Panc1 (cell line): ENCODE measurements around the gene RUNX1. TPM values are rescaled to one million over a fixed set of nuclear protein-coding genes. Genes with fewer than 3 reads are reported as not detected.

Experiments
- ATAC-seq: fragments of 200-7000 bp; cut with Tn5 transposase; 2 replicates; pipeline ENCODE4 v1.9.1; 2020; ENCODE audit warnings: mild to moderate bottlenecking, moderate library complexity
- BruUV-seq: library from RNA; stranded (reverse); fragments of 400-500 nt; replicated peaks from 2 replicates; lab custom pipeline; 2021; lab: Mats Ljungman, UMichigan
- CTCF ChIA-PET: fragments of 300-600 bp; sonication (Branson Sonifier 250); formaldehyde crosslinking; loops from one replicate; lab custom pipeline; 2022; ENCODE audit warnings: antibody characterized with exemption; lab: Charles Lee
- POLR2A ChIA-PET: fragments of 300-600 bp; sonication (Branson Sonifier 250); formaldehyde crosslinking; loops from one replicate; lab custom pipeline; 2022; ENCODE audit warnings: antibody characterized with exemption; lab: Charles Lee
- DNase-seq: peaks from one replicate; pipeline ENCODE4 v3.0.0-alpha.2; 2010; ENCODE audit warnings: low read depth, low spot score
- H3K27ac ChIP-seq: 2 replicates; pipeline ENCODE4 v1.5.1; 2011; ENCODE audit warnings: mild to moderate bottlenecking, low read length, inconsistent platforms
- H3K27me3 ChIP-seq: fragments of 200-500 bp; sonication (Bioruptor generic); 2 replicates; pipeline ENCODE4 v1.6.0; 2014; ENCODE audit warnings: low read length, inconsistent platforms; ENCODE audit not compliant: control insufficient read depth, insufficient read depth
- H3K36me3 ChIP-seq: fragments of 200-500 bp; sonication (Bioruptor generic); 2 replicates; pipeline ENCODE4 v1.5.1; 2014; ENCODE audit warnings: inconsistent platforms, mild to moderate bottlenecking, low read length, moderate library complexity; ENCODE audit not compliant: control insufficient read depth, insufficient read depth
- H3K4me1 ChIP-seq: 2 replicates; pipeline ENCODE4 v1.5.1; 2011; ENCODE audit warnings: inconsistent platforms, mild to moderate bottlenecking, low read length, moderate library complexity; ENCODE audit not compliant: control insufficient read depth, insufficient read depth
- H3K4me3 ChIP-seq, 2 experiments: 2 replicates each; pipeline ENCODE4 v1.5.1; 2011 to 2012; ENCODE audit warnings: low read depth in 2 of 2, low read length in 2 of 2, mild to moderate bottlenecking in 2 of 2, inconsistent platforms in 1 of 2, moderate library complexity in 1 of 2
- H3K9me3 ChIP-seq: fragments of 200-500 bp; sonication (Bioruptor generic); 2 replicates; pipeline ENCODE4 v1.5.1; 2014; ENCODE audit warnings: low read depth, mild to moderate bottlenecking, inconsistent platforms, low read length, moderate library complexity; ENCODE audit not compliant: control insufficient read depth, insufficient read depth
- POLR2AphosphoS5 ChIP-seq: IDR thresholded peaks from 2 replicates; pipeline ENCODE4 v1.6.1; 2012; ENCODE audit warnings: mild to moderate bottlenecking, low read depth, low read length, moderate library complexity
- SIN3A ChIP-seq: IDR thresholded peaks from 2 replicates; pipeline ENCODE4 v1.6.1; 2012; ENCODE audit warnings: low read depth, mild to moderate bottlenecking, low read length, moderate library complexity, borderline replicate concordance; ENCODE audit not compliant: insufficient read depth
- TCF7L2 ChIP-seq: IDR thresholded peaks from 2 replicates; pipeline ENCODE4 v1.6.1; 2011; ENCODE audit warnings: mild to moderate bottlenecking, low read depth, low read length, inconsistent platforms
- in situ Hi-C: cut with HindIII; loops from 2 replicates; pipeline ENCODE4 v1.10.0; 2016; ENCODE audit warnings: low sequenced_read_pairs, low pct_unique_long_range_greater_than_20kb
- intact Hi-C: fragments of 100-400 bp; cut with micrococcal nuclease; formaldehyde crosslinking; loops from one replicate; pipeline ENCODE4 v1.10.0; 2022; ENCODE audit not compliant: unreplicated experiment
- total RNA-seq: library from RNA; stranded (reverse); gene quantifications from one replicate; pipeline ENCODE4 v1.2.1, GENCODE V29; 2021; ENCODE audit not compliant: unreplicated experiment
- TF ChIP-seq, protein P1 (sequence below), 2 experiments: IDR thresholded peaks; 2 replicates each; pipeline ENCODE4 v1.6.1; 2011 to 2012; ENCODE audit warnings: low read depth in 2 of 2, control low read depth in 1 of 2, low read length in 1 of 2, mild to moderate bottlenecking in 1 of 2, moderate library complexity in 1 of 2; ENCODE audit not compliant: insufficient read depth in 1 of 2
- TF ChIP-seq, protein P2 (sequence below): fragments of 450-650 bp; IDR thresholded peaks from 2 replicates; pipeline ENCODE4 v1.5.1; 2017; ENCODE audit warnings: mild to moderate bottlenecking

RUNX1 gene
- total RNA-seq, 1 experiment from 2014 or later: 22.4 TPM

DNA sequence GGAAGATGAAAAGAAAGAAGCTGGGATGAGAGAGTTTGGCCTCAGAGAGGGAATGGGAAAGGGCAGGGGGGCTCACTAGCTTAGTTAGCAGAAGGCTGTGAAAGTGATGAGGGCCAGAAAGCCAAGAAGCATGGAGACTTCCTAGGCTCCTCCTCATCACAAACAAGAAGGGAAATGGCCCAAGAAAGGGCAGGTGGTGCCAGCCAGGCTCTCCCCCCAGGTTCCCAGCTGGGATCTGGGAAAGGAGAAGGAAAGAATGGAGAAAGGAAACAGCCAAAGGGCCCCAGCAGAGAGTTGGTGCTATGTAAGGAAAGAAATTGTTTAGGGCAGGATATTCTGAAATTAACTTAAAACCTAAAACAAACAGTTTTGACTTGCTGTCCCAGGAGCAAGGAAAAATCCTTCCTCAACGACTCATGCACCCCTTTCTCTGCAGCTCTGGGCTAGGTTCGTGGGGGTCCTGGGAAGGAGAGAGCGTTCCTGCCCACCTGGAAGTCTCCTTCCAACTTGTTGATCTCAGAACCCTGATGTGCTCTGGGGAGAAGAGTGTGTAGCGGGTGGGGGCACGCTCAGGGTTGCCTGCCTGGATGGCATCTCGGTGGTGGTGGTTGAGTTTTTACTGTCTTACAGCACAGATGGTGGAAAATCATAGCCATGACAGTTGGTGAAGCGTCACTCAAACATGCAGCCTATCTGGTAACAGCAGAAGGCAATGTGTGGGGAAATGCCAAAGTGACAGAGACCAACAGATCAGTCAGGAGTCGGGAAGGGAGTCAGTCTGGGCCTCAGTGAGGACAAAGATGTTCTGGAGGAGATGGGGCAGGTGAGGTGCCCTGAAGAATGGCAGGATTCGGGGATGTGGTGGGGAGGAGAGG is 233.0 kb downstream of the RUNX1 start:
- no peak for TF ChIP-seq TCF7L2
- no peak for TF ChIP-seq POLR2AphosphoS5
- TF ChIP-seq, protein P1, sequence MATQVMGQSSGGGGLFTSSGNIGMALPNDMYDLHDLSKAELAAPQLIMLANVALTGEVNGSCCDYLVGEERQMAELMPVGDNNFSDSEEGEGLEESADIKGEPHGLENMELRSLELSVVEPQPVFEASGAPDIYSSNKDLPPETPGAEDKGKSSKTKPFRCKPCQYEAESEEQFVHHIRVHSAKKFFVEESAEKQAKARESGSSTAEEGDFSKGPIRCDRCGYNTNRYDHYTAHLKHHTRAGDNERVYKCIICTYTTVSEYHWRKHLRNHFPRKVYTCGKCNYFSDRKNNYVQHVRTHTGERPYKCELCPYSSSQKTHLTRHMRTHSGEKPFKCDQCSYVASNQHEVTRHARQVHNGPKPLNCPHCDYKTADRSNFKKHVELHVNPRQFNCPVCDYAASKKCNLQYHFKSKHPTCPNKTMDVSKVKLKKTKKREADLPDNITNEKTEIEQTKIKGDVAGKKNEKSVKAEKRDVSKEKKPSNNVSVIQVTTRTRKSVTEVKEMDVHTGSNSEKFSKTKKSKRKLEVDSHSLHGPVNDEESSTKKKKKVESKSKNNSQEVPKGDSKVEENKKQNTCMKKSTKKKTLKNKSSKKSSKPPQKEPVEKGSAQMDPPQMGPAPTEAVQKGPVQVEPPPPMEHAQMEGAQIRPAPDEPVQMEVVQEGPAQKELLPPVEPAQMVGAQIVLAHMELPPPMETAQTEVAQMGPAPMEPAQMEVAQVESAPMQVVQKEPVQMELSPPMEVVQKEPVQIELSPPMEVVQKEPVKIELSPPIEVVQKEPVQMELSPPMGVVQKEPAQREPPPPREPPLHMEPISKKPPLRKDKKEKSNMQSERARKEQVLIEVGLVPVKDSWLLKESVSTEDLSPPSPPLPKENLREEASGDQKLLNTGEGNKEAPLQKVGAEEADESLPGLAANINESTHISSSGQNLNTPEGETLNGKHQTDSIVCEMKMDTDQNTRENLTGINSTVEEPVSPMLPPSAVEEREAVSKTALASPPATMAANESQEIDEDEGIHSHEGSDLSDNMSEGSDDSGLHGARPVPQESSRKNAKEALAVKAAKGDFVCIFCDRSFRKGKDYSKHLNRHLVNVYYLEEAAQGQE (IDR thresholded peaks at IDR 0.05; ENCODE audit: insufficient read depth in 1 of 2, low read depth in 2 of 2, low read length in 1 of 2): no peak
- no peak for TF ChIP-seq SIN3A
- TF ChIP-seq, protein P2, sequence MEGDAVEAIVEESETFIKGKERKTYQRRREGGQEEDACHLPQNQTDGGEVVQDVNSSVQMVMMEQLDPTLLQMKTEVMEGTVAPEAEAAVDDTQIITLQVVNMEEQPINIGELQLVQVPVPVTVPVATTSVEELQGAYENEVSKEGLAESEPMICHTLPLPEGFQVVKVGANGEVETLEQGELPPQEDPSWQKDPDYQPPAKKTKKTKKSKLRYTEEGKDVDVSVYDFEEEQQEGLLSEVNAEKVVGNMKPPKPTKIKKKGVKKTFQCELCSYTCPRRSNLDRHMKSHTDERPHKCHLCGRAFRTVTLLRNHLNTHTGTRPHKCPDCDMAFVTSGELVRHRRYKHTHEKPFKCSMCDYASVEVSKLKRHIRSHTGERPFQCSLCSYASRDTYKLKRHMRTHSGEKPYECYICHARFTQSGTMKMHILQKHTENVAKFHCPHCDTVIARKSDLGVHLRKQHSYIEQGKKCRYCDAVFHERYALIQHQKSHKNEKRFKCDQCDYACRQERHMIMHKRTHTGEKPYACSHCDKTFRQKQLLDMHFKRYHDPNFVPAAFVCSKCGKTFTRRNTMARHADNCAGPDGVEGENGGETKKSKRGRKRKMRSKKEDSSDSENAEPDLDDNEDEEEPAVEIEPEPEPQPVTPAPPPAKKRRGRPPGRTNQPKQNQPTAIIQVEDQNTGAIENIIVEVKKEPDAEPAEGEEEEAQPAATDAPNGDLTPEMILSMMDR: no peak
- intact Hi-C loops: no loop called here
- DNase-seq (no peak), ATAC-seq (no peak)
- Histone ChIP-seq H3K27ac (no peak overlapping the region), H3K27me3 (no peaks in the 10 kb centered on the region), H3K4me1 (no peaks in the 10 kb centered on the region), H3K9me3 (no peaks in the 10 kb centered on the region), H3K36me3 (no peaks in the 10 kb centered on the region), H3K4me3 (no peak overlapping the region)
- no TSS peak for BruUV-seq
- CTCF ChIA-PET: no interaction called here
- POLR2A ChIA-PET: no interaction called here
- in situ Hi-C loops: no loop called here

DNA sequence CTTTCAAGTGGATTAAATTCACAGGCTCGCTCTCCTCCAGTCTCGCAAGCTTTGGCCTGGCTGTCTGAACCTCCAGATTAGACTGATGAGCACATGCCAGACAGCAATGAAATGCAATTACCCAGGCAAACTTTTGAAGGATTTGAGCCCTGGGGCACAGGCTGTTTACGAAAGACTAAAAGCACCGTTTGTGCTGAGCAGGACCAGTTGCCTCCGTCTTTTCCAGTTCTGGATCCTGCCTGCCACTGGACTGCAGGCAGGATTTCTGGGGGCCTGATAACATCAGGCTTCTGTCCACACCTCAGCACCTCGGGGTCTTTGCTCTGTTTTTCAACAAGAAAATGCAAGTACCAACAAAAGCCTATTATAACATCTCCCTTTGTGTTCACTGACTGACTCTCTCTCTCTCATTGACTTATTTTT is 234.6 kb downstream of the RUNX1 start:
- ChIA-PET CTCF (no interaction called here), POLR2A (no interaction called here)
- DNase-seq (no peak), ATAC-seq (no peak)
- intact Hi-C loops (no loop called here), in situ Hi-C loops (no loop called here)
- H3K4me1 ChIP-seq: no peaks in the 10 kb centered on the region
- no peak for TF ChIP-seq POLR2AphosphoS5
- TF ChIP-seq, protein P1 (IDR thresholded peaks at IDR 0.05; ENCODE audit: insufficient read depth in 1 of 2, low read depth in 2 of 2, low read length in 1 of 2): no peak
- no peak for TF ChIP-seq TCF7L2
- TF ChIP-seq SIN3A: no peak
- TF ChIP-seq, protein P2: no peak
- H3K4me3 ChIP-seq: no peak overlapping the region
- H3K27me3 ChIP-seq: no peaks in the 10 kb centered on the region
- H3K27ac ChIP-seq: no peak overlapping the region
- BruUV-seq: no TSS peak
- H3K9me3 ChIP-seq: no peaks in the 10 kb centered on the region
- H3K36me3 ChIP-seq: no peaks in the 10 kb centered on the region
